IMR-90 (cell line): Measurements from ENCODE around the gene ADSS1. TPM values are rescaled to one million over a fixed set of nuclear protein-coding genes. Genes with fewer than 3 reads are reported as not detected.
A peak's percentile ranks its signal among the peaks of the same experiment; 100 is the strongest.

Experiments used
- ATAC-seq: fragments of 200-7000 bp; cut with Tn5 transposase; 2 replicates; pipeline ENCODE4 v1.9.1; 2020; ENCODE audit warnings: low read depth, mild to moderate bottlenecking, moderate library complexity
- BruUV-seq: library from RNA; stranded (reverse); fragments of 400-500 nt; replicated peaks from 2 replicates; lab custom pipeline; 2021; lab: Mats Ljungman, UMichigan
- CTCF ChIA-PET: fragments of 300-600 bp; formaldehyde crosslinking; extraction: SDS; loops from one replicate; lab custom pipeline; 2021; ENCODE audit warnings: antibody characterized with exemption; lab: Yijun Ruan, JAX
- POLR2A ChIA-PET: fragments of 300-600 bp; sonication (Branson Sonifier 250); formaldehyde crosslinking; loops from one replicate; lab custom pipeline; 2022; ENCODE audit warnings: antibody characterized with exemption; ENCODE audit not compliant: unreplicated experiment; lab: Charles Lee
- DNase-seq: peaks from one replicate; pipeline ENCODE4 v3.0.0; 2013
- H2AFZ ChIP-seq: replicated peaks from 2 replicates; pipeline ENCODE3; 2013; ENCODE audit warnings: low read length, mild to moderate bottlenecking; ENCODE audit not compliant: poor library complexity
- H2AK5ac ChIP-seq: 2 replicates; pipeline ENCODE4 v1.6.1; 2013; ENCODE audit warnings: low read depth, low read length, inconsistent platforms
- H2AK9ac ChIP-seq: replicated peaks from 2 replicates; pipeline ENCODE3; 2013; ENCODE audit warnings: mild to moderate bottlenecking, low read depth, low read length, moderate library complexity; ENCODE audit not compliant: poor library complexity
- H2BK120ac ChIP-seq: 2 replicates; pipeline ENCODE4 v1.6.1; 2013; ENCODE audit warnings: low read depth, low read length, inconsistent platforms
- H2BK15ac ChIP-seq: 3 replicates; pipeline ENCODE4 v1.6.1; 2013; ENCODE audit warnings: low read depth, low read length, inconsistent platforms
- H2BK20ac ChIP-seq: 2 replicates; pipeline ENCODE4 v1.6.1; 2013; ENCODE audit warnings: low read depth, mild to moderate bottlenecking, inconsistent platforms, low read length, moderate library complexity
- H2BK5ac ChIP-seq: 2 replicates; pipeline ENCODE4 v1.6.1; 2013; ENCODE audit warnings: mild to moderate bottlenecking, low read depth, low read length, inconsistent platforms; ENCODE audit not compliant: poor library complexity, severe bottlenecking
- H3K14ac ChIP-seq: replicated peaks from 2 replicates; pipeline ENCODE4 v1.6.1; 2013; ENCODE audit warnings: low read depth, low read length, inconsistent platforms
- H3K18ac ChIP-seq: 2 replicates; pipeline ENCODE4 v1.6.1; 2013; ENCODE audit warnings: low read depth, low read length, control low read depth
- H3K23ac ChIP-seq: 2 replicates; pipeline ENCODE4 v1.6.1; 2013; ENCODE audit warnings: low read depth, low read length, inconsistent platforms
- H3K27ac ChIP-seq: 2 replicates; pipeline ENCODE4 v1.5.1; 2013; ENCODE audit warnings: mild to moderate bottlenecking, control low read depth, low read length; ENCODE audit not compliant: insufficient read depth
- H3K27me3 ChIP-seq: 2 replicates; pipeline ENCODE4 v1.6.1; 2013; ENCODE audit warnings: low read length; ENCODE audit not compliant: control insufficient read depth, insufficient read depth
- H3K36me3 ChIP-seq: 2 replicates; pipeline ENCODE4 v1.6.1; 2013; ENCODE audit warnings: low read length, mixed read lengths; ENCODE audit not compliant: control insufficient read depth, insufficient read depth
- H3K4ac ChIP-seq: 2 replicates; pipeline ENCODE4 v1.6.1; 2013; ENCODE audit warnings: low read depth, low read length, inconsistent platforms
- H3K4me1 ChIP-seq: 2 replicates; pipeline ENCODE4 v1.6.1; 2013; ENCODE audit warnings: low read length, mixed read lengths; ENCODE audit not compliant: control insufficient read depth, insufficient read depth
- H3K4me2 ChIP-seq: 2 replicates; pipeline ENCODE4 v1.6.1; 2013; ENCODE audit warnings: low read depth, mild to moderate bottlenecking, control low read depth, low read length, moderate library complexity
- H3K4me3 ChIP-seq: 2 replicates; pipeline ENCODE4 v1.5.1; 2013; ENCODE audit warnings: low read depth, mild to moderate bottlenecking, control low read depth, low read length, moderate library complexity; ENCODE audit not compliant: insufficient read depth
- H3K56ac ChIP-seq: 2 replicates; pipeline ENCODE4 v1.6.1; 2013; ENCODE audit warnings: low read length, inconsistent platforms; ENCODE audit not compliant: insufficient read depth; ENCODE audit errors: extremely low read depth
- H3K79me1 ChIP-seq, 2 experiments: 2 replicates each; pipeline ENCODE4 v1.6.1; 2013; ENCODE audit warnings: low read length in 2 of 2, inconsistent platforms in 1 of 2, low read depth in 1 of 2
- H3K9ac ChIP-seq: 2 replicates; pipeline ENCODE4 v1.6.1; 2013; ENCODE audit warnings: low read depth, low read length, control low read depth
- H3K9me1 ChIP-seq: 2 replicates; pipeline ENCODE4 v1.6.1; 2013; ENCODE audit warnings: low read length, inconsistent platforms; ENCODE audit not compliant: insufficient read depth
- H3K9me3 ChIP-seq: 2 replicates; pipeline ENCODE4 v1.6.1; 2013; ENCODE audit warnings: low read length; ENCODE audit not compliant: control insufficient read depth, insufficient read depth
- H4K20me1 ChIP-seq: 2 replicates; pipeline ENCODE4 v1.6.1; 2013; ENCODE audit warnings: low read length, inconsistent platforms; ENCODE audit not compliant: insufficient read depth
- H4K5ac ChIP-seq: 2 replicates; pipeline ENCODE4 v1.6.1; 2013; ENCODE audit warnings: mild to moderate bottlenecking, low read depth, low read length, control low read depth
- H4K8ac ChIP-seq, 2 experiments: 2 replicates each; pipeline ENCODE4 v1.6.1; 2013; ENCODE audit warnings: low read depth in 2 of 2, low read length in 2 of 2, control low read depth in 1 of 2, inconsistent platforms in 1 of 2
- H4K91ac ChIP-seq: 2 replicates; pipeline ENCODE4 v1.6.1; 2013; ENCODE audit warnings: low read depth, low read length, inconsistent platforms; ENCODE audit not compliant: insufficient read depth
- BHLHE40 ChIP-seq: fragments of 150-350 bp; IDR thresholded peaks from 2 replicates; pipeline ENCODE4 v1.6.1; 2016; ENCODE audit warnings: mild to moderate bottlenecking, low read depth, low read length
- CEBPB ChIP-seq: IDR thresholded peaks from 2 replicates; pipeline ENCODE4 v1.6.1; 2012; ENCODE audit warnings: low read depth, low read length, improper control_type of control experiment
- CHD1 ChIP-seq: IDR thresholded peaks from 2 replicates; pipeline ENCODE4 v1.6.1; 2012; ENCODE audit warnings: low read depth, low read length, improper control_type of control experiment
- FOS ChIP-seq: fragments of 150-350 bp; IDR thresholded peaks from 2 replicates; pipeline ENCODE4 v1.6.1; 2016; ENCODE audit warnings: low read depth, low read length
- MXI1 ChIP-seq: IDR thresholded peaks from 2 replicates; pipeline ENCODE4 v1.6.1; 2012; ENCODE audit warnings: low read depth, mild to moderate bottlenecking, low read length, moderate library complexity, borderline replicate concordance
- NFE2L2 ChIP-seq: fragments of 150-350 bp; IDR thresholded peaks from 2 replicates; pipeline ENCODE4 v1.6.1; 2016; ENCODE audit warnings: low read depth, mild to moderate bottlenecking, low read length
- RAD21 ChIP-seq: IDR thresholded peaks from 2 replicates; pipeline ENCODE4 v1.6.1; 2012; ENCODE audit warnings: low read length, improper control_type of control experiment
- RFX5 ChIP-seq: IDR thresholded peaks from 2 replicates; pipeline ENCODE4 v1.8.0; 2012; ENCODE audit warnings: low read depth, mild to moderate bottlenecking, low read length, moderate library complexity
- SMC3 ChIP-seq: fragments of 150-350 bp; IDR thresholded peaks from 2 replicates; pipeline ENCODE4 v1.6.1; 2016; ENCODE audit warnings: low read depth, mild to moderate bottlenecking, antibody characterized with exemption, low read length, moderate library complexity
- WGBS, 2 experiments: methylation state at CpG; one replicate each; pipeline versions ENCODE4 v1.1.5 to v1.1.7; 2013; ENCODE audit warnings: missing lambda C conversion rate in 2 of 2; ENCODE audit not compliant: insufficient read length in 1 of 2; ENCODE audit errors: extremely low coverage in 2 of 2; 5-methylcytosine and 5-hydroxymethylcytosine counted together
- dilution Hi-C: fragments of 300-500 bp; cut with HindIII; formaldehyde crosslinking; loops from one replicate; pipeline ENCODE4 v1.14.3; 2018; ENCODE audit warnings: low sequenced_read_pairs; ENCODE audit not compliant: unreplicated experiment
- in situ Hi-C: fragments of 300-500 bp; cut with MboI; formaldehyde crosslinking; loops from 3 replicates; pipeline ENCODE4 v1.14.3; 2019; ENCODE audit warnings: low sequenced_read_pairs, inconsistent platforms, mixed read lengths
- intact Hi-C: fragments of 100-400 bp; cut with micrococcal nuclease; formaldehyde crosslinking; loops from 2 replicates; pipeline ENCODE4 v1.10.0; 2022
- polyA plus RNA-seq, 3 experiments: library from polyadenylated mRNA; depleted of rRNA; stranded (reverse); fragments of >200 nt; gene quantifications; 2 replicates each; pipeline ENCODE4 v1.2.3, GENCODE V29; 2012; ENCODE audit warnings: low replicate concordance in 1 of 3
- total RNA-seq: library from RNA; depleted of rRNA; stranded (reverse); fragments of >200 nt; gene quantifications from 2 replicates; pipeline ENCODE4 v1.2.3, GENCODE V29; 2012
- TF ChIP-seq, protein P1 (sequence below): conservative IDR thresholded peaks from 2 replicates; pipeline ENCODE4 v1.5.1; 2012; ENCODE audit warnings: mild to moderate bottlenecking, low read depth, low read length, improper control_type of control experiment

ADSS1 gene
- total and polyA plus RNA-seq, 2 of the 4 experiments (the other 2 are of a cell fraction) = 1.8 to 5.2 TPM

DNA sequence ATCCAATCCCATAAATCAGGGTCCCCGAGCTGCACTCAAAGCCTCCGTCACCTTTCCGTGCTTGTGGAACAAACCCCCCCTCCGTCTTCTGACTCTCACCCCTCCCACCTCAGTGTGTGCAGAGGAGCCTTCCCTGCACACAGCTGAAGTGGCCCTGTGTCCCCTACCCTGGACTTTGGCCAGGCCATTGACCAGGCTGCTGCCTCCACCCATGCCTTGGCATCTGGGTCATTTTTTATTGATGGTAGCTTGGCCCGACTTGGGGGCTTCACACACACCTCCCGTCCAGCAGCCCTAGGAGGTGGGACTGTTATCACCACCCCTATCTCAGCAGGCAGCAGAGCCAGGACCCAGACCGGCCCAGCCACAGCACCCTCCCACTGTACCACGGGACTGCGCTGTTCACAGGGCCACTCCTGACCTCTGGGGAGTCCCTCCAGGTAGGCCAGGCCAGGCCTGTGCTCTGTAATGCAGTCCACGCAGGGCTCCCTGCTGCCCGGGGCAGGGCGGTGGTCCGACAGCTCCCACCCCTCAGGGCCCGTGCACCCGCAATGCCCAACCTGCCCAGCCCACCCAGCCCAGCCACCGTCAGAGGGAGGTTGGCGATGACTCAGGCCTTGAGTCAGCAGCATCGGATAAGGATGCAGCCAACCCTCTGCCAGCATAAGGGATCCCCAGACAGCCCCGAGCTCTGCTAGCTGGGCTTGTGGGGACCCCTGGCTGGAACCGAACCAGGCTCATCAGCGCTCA lies 43.8 kb upstream of the ADSS1 start (continued):
- no peak for TF ChIP-seq MXI1
- no peak for TF ChIP-seq RAD21

DNA sequence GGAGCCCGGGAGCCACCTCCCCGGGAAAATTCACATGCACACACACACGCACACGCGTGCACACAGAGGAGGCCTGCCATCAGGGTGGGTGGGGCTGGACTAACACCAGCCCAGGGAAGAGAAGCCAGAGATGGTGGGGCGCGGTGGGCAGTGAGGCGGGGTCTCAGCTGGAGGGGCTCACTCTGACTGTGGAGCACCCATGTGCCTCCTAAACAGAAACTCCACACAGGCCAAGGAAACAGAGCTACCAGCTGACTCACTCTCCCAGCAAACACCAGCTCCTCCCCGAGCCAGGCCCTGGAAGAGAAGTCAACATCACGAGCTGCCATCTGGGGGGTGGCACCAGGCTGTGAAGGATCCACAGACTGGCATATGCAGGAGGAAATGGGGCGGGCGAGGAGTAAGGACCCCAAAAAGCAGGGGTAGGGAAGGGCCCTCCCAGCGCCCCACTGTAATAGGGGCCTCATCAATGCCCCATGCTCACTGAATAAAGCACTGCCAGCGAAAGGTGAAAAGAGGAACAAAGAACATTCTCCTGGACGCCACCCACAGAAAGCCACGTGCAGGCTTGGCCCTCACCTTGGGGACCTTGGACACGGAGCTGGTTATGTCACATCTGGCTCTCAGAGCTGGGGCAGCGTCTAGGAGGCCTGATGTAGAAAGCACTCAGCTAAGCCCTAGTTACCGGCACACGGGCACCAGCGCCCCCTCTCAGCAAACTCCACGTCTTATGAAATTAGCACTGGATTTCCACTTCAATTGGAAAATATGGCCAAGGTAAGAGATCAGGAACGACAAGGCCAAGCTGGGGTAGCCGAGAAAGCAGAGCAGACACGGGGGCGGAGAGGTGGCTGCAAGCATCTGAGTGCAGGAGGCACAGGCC lies 43.0 kb upstream of the ADSS1 start:
- H4K5ac ChIP-seq = peak overlapping the region; percentile 94
- no peak overlapping the region for H3K4me3 ChIP-seq
- H3K4ac ChIP-seq = peak overlapping the region; percentile 98
- peak overlapping the region; percentile 69; the same call in 2 of the 3 replicates for H2BK15ac ChIP-seq
- no peaks in the 10 kb centered on the region for H4K20me1 ChIP-seq
- CTCF ChIA-PET = interaction anchor here (0.8 to 1.2 kb wide), 4 partner anchors 15 to 30 kb away, joined by 3 to 6 read pairs (median 3); no protein-coding TSS in a partner anchor
- POLR2A ChIA-PET = interaction anchor here (0.6 kb wide), 1 partner anchor 608 kb away, joined by 3 read pairs; no protein-coding TSS in a partner anchor
- H4K8ac ChIP-seq = peak overlapping the region; percentile 80 to 97
- DNase-seq (peak; percentile 85), ATAC-seq (peak; percentile 46)
- H3K14ac ChIP-seq = peak overlapping the region; percentile 90
- no peaks in the 10 kb centered on the region for H3K9me3 ChIP-seq
- H3K27me3 ChIP-seq = no peaks in the 10 kb centered on the region
- peak overlapping the region; percentile 98 for H2BK5ac ChIP-seq
- dilution Hi-C loops = no loop called here
- WGBS, 2 experiments = 21% methylated on average over 6 of the region's 26 CpGs; no CpG with 5 or more reads in 1 of the 2 experiments
- H2BK120ac ChIP-seq = peak overlapping the region; percentile 94
- peak overlapping the region; percentile 53 for H3K4me2 ChIP-seq
- H2AFZ ChIP-seq = peak overlapping the region; percentile 84
- H2AK5ac ChIP-seq = peak overlapping the region; percentile 92
- peaks cover 15% of the 10 kb centered on the region for H3K9me1 ChIP-seq
- intact Hi-C loops = no loop called here
- peak overlapping the region; percentile 97 for H3K27ac ChIP-seq
- H3K79me1 ChIP-seq = peaks cover 3 to 32% of the 10 kb centered on the region in 2 experiments; a peak in 3 of 4 replicates
- H2BK20ac ChIP-seq = peak overlapping the region; percentile 88
- peak overlapping the region; percentile 54 for H3K9ac ChIP-seq
- peaks cover 43% of the 10 kb centered on the region for H3K4me1 ChIP-seq
- BruUV-seq = no TSS peak
- peak overlapping the region; percentile 84 for H3K23ac ChIP-seq
- H2AK9ac ChIP-seq = peak overlapping the region; percentile 100
- H3K56ac ChIP-seq = peak overlapping the region; percentile 81
- no peaks in the 10 kb centered on the region for H3K36me3 ChIP-seq
- H3K18ac ChIP-seq = peak overlapping the region; percentile 83
- peak overlapping the region; percentile 94 for H4K91ac ChIP-seq
- in situ Hi-C loops = no loop called here
- TF ChIP-seq RFX5 (no peak), NFE2L2 (0 out of 2 replicates have a peak, but pooled peaks have one; percentile 5), CEBPB (no peak), FOS (peak; percentile 17; the same call in 1 of the 2 replicates), CHD1 (no peak), SMC3 (0 out of 2 replicates have a peak, but pooled peaks have one; percentile 5), BHLHE40 (peak; percentile 62; the same call in 1 of the 2 replicates), RAD21 (peak; percentile 32; the same call in 1 of the 2 replicates)
- TF ChIP-seq, protein P1, sequence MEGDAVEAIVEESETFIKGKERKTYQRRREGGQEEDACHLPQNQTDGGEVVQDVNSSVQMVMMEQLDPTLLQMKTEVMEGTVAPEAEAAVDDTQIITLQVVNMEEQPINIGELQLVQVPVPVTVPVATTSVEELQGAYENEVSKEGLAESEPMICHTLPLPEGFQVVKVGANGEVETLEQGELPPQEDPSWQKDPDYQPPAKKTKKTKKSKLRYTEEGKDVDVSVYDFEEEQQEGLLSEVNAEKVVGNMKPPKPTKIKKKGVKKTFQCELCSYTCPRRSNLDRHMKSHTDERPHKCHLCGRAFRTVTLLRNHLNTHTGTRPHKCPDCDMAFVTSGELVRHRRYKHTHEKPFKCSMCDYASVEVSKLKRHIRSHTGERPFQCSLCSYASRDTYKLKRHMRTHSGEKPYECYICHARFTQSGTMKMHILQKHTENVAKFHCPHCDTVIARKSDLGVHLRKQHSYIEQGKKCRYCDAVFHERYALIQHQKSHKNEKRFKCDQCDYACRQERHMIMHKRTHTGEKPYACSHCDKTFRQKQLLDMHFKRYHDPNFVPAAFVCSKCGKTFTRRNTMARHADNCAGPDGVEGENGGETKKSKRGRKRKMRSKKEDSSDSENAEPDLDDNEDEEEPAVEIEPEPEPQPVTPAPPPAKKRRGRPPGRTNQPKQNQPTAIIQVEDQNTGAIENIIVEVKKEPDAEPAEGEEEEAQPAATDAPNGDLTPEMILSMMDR = peak; percentile 32
